Astrocyte (in vitro differentiated cells and primary cell): ENCODE results near the gene GMDS.

ENCODE experiments used
- CTCF ChIP-seq: IDR thresholded peaks from 2 replicates; pipeline ENCODE4 v1.5.1; 2011; ENCODE audit warnings: low read depth, mild to moderate bottlenecking, inconsistent platforms, low read length, moderate library complexity; ENCODE audit not compliant: insufficient read depth
- EZH2 ChIP-seq: IDR thresholded peaks from 2 replicates; pipeline ENCODE4 v1.6.1; 2012; ENCODE audit warnings: mild to moderate bottlenecking, low read length, inconsistent platforms; ENCODE audit not compliant: insufficient read depth

- no peak for TF ChIP-seq CTCF
- TF ChIP-seq EZH2: no peak
Observed at GRCh38 chr6:1639430-1639829, 606.0 kb downstream of the GMDS start.
